K562 (cell line): Measurements from ENCODE around the gene AP5Z1. TPM values are rescaled to one million over a fixed set of nuclear protein-coding genes. Genes with fewer than 3 reads are reported as not detected.

Experiments
- ATAC-seq: fragments of 200-7000 bp; cut with Tn5 transposase; 3 replicates; pipeline ENCODE4 v1.9.1; 2020; ENCODE audit warnings: moderate library complexity
- BruUV-seq: library from RNA; stranded (reverse); fragments of 400-500 nt; replicated peaks from 2 replicates; lab custom pipeline; 2021; lab: Mats Ljungman, UMichigan
- CTCF ChIA-PET: fragments of 300-600 bp; formaldehyde crosslinking; extraction: SDS; loops from one replicate; lab custom pipeline; 2021; ENCODE audit warnings: low intra/inter-chr PET ratio; lab: Yijun Ruan, JAX
- POLR2A ChIA-PET: fragments of 300-600, 350-650 bp; sonication (Branson Sonifier 250); formaldehyde crosslinking; extraction: SDS; loops from one replicate; lab custom pipeline; 2021; ENCODE audit warnings: antibody characterized with exemption, inconsistent platforms; lab: Yijun Ruan, JAX
- DNase-seq, 4 experiments: peaks; one replicate each; pipeline versions ENCODE4 v3.0.0 to v3.0.0-alpha.2; 2011 to 2018; ENCODE audit warnings: low spot score in 3 of 4, mixed read lengths in 3 of 4; ENCODE audit errors: extremely low read depth in 1 of 4
- FAIRE-seq: peaks from 2 replicates; lab custom pipeline; 2011; peaks lifted over from hg19 to GRCh38; lab: Jason Lieb, UNC
- H2AFZ ChIP-seq: 2 replicates; pipeline ENCODE4 v1.6.0; 2011; ENCODE audit warnings: low read depth, low read length, control low read depth, inconsistent platforms
- H3K27ac ChIP-seq: fragments of 200-600 bp; 3 replicates; pipeline ENCODE4 v1.8.0; 2011; ENCODE audit warnings: low read depth, mild to moderate bottlenecking, control low read depth, inconsistent platforms, low read length, moderate library complexity, mixed read lengths; ENCODE audit errors: extremely low read depth
- H3K27me3 ChIP-seq, 2 experiments: fragments of 300-600 bp in 1 of 2; 2 replicates in 1 of 2; 3 replicates in 1 of 2; pipeline versions ENCODE4 v1.6.0 to v1.8.0; 2011; ENCODE audit warnings: inconsistent platforms in 2 of 2, low read length in 2 of 2, mild to moderate bottlenecking in 1 of 2, mixed read lengths in 1 of 2, moderate library complexity in 1 of 2; ENCODE audit not compliant: control insufficient read depth in 2 of 2, insufficient read depth in 2 of 2
- H3K36me3 ChIP-seq: fragments of 300-600 bp; 3 replicates; pipeline ENCODE4 v1.8.0; 2011; ENCODE audit warnings: mild to moderate bottlenecking, low read length, inconsistent platforms; ENCODE audit not compliant: control insufficient read depth, insufficient read depth
- H3K4me1 ChIP-seq, 2 experiments: fragments of 200-600 bp in 1 of 2; replicated peaks in 1 of 2; 2 replicates in 1 of 2; 3 replicates in 1 of 2; pipeline versions ENCODE4 v1.5.1 to v1.8.0; 2011; ENCODE audit warnings: inconsistent platforms in 2 of 2, low read length in 2 of 2, mild to moderate bottlenecking in 1 of 2, mixed read lengths in 1 of 2, moderate library complexity in 1 of 2; ENCODE audit not compliant: control insufficient read depth in 2 of 2, insufficient read depth in 2 of 2
- H3K4me2 ChIP-seq: 2 replicates; pipeline ENCODE4 v1.6.1; 2011; ENCODE audit warnings: low read length, control low read depth, inconsistent platforms, mixed read lengths; ENCODE audit not compliant: insufficient read depth
- H3K4me3 ChIP-seq: fragments of 200-600 bp; sonication (generic), shearing (Covaris generic); 2 replicates; pipeline ENCODE4 v1.5.1; 2016; ENCODE audit warnings: control low read depth, inconsistent platforms
- H3K79me2 ChIP-seq: fragments of 200-600 bp; 3 replicates; pipeline ENCODE4 v1.8.0; 2011; ENCODE audit warnings: low read length, inconsistent platforms; ENCODE audit not compliant: control insufficient read depth, insufficient read depth
- H3K9ac ChIP-seq, 2 experiments: 2 replicates each; pipeline versions ENCODE4 v1.6.0 to v1.6.1; 2011; ENCODE audit warnings: low read depth in 2 of 2, low read length in 2 of 2, control low read depth in 1 of 2, inconsistent platforms in 1 of 2, mild to moderate bottlenecking in 1 of 2, mixed read lengths in 1 of 2; ENCODE audit not compliant: insufficient read depth in 1 of 2
- H3K9me1 ChIP-seq: one replicate; pipeline ENCODE4 v1.6.0; 2011; ENCODE audit warnings: inconsistent platforms, mild to moderate bottlenecking, low read length, moderate library complexity; ENCODE audit not compliant: control insufficient read depth, insufficient read depth
- H3K9me3 ChIP-seq: replicated peaks from 2 replicates; pipeline ENCODE4 v1.5.1; 2011; ENCODE audit warnings: low read depth, low read length, inconsistent platforms; ENCODE audit not compliant: control insufficient read depth, insufficient read depth
- H4K20me1 ChIP-seq: replicated peaks from 2 replicates; pipeline ENCODE4 v1.6.1; 2011; ENCODE audit warnings: low read length, inconsistent platforms, mixed read lengths; ENCODE audit not compliant: control insufficient read depth, insufficient read depth
- ADNP ChIP-seq: fragments of 200-800 bp; sonication (Bioruptor generic); IDR thresholded peaks from 2 replicates; pipeline ENCODE4 v1.6.1; 2016; ENCODE audit warnings: missing genetic modification characterization, missing compliant biosample characterization
- ELF2 ChIP-seq: fragments of 250-450 bp; sonication (Bioruptor Pico); IDR thresholded peaks from 2 replicates; pipeline ENCODE4 v1.5.0; 2021; ENCODE audit warnings: mild to moderate bottlenecking
- GTF3C2 ChIP-seq: IDR thresholded peaks from 3 replicates; pipeline ENCODE4 v1.6.1; 2011; ENCODE audit warnings: borderline replicate concordance, mild to moderate bottlenecking, moderate library complexity; ENCODE audit not compliant: insufficient read length; ENCODE audit errors: extremely low read depth
- KLF6 ChIP-seq: fragments of 250-450 bp; sonication (Bioruptor Pico); IDR thresholded peaks from 2 replicates; pipeline ENCODE4 v1.4.0; 2020; ENCODE audit warnings: mild to moderate bottlenecking, moderate library complexity, borderline replicate concordance
- MCM3 ChIP-seq: fragments of 450-650 bp; IDR thresholded peaks from 2 replicates; pipeline ENCODE4 v1.6.1; 2016
- MYNN ChIP-seq, 2 experiments: sonication (generic); formaldehyde crosslinking in 1 of 2; IDR thresholded peaks; 2 replicates each; pipeline versions ENCODE4 v1.5.0 to v1.6.1; 2016 to 2020; ENCODE audit warnings: antibody characterized with exemption in 1 of 2, missing genetic modification reagents in 1 of 2
- PCBP2 ChIP-seq: fragments of 200-400 bp; formaldehyde crosslinking; IDR thresholded peaks from 2 replicates; pipeline ENCODE4 v1.6.1; 2018; ENCODE audit warnings: low read length, low read depth, mild to moderate bottlenecking, moderate library complexity; ENCODE audit not compliant: poor library complexity, severe bottlenecking
- RBM34 ChIP-seq: fragments of 200-400 bp; formaldehyde crosslinking; IDR thresholded peaks from 2 replicates; pipeline ENCODE4 v1.6.1; 2018; ENCODE audit warnings: low read length, borderline replicate concordance; ENCODE audit not compliant: insufficient read depth
- SIN3B ChIP-seq: fragments of 450-650 bp; IDR thresholded peaks from 2 replicates; pipeline ENCODE4 v1.6.1; 2017; ENCODE audit warnings: low read depth, mild to moderate bottlenecking, moderate library complexity
- ZC3H8 ChIP-seq: fragments of 450-650 bp; IDR thresholded peaks from 2 replicates; pipeline ENCODE4 v1.6.1; 2017
- WGBS: fragments of 100-300 bp; shearing (Covaris generic); methylation state at CpG from one replicate; pipeline ENCODE4 v1.1.6; 2016; ENCODE audit warnings: low coverage, mixed read lengths; ENCODE audit not compliant: insufficient coverage; ENCODE audit errors: missing lambda C conversion rate; 5-methylcytosine and 5-hydroxymethylcytosine counted together
- in situ Hi-C: fragments of 300-500 bp; cut with MboI; formaldehyde crosslinking; loops from 4 replicates; pipeline ENCODE4 v1.15.0; 2018; ENCODE audit warnings: inconsistent platforms, mixed read lengths
- intact Hi-C: fragments of 100-400 bp; cut with micrococcal nuclease; formaldehyde crosslinking; loops from 2 replicates; pipeline ENCODE4 v1.14.2; 2022
- polyA plus RNA-seq, 8 experiments: library from polyadenylated mRNA; depleted of rRNA in 4 of 8; stranded (reverse) in 5 of 8; unstranded in 3 of 8; fragments of >200 nt; fragmentation: Nextera tagmentation in 2 of 8; fragmentation: Illumina TruSeq in 1 of 8; extraction: Ambion mirVana in 2 of 8; extraction: Trizol in 1 of 8; gene quantifications; 2 replicates each; pipeline versions ENCODE4 v1.2.1 to v1.2.3, GENCODE V29; 2011 to 2014; ENCODE audit warnings: inconsistent platforms in 1 of 8, missing spikeins in 1 of 8
- total RNA-seq, 7 experiments: library from RNA; depleted of rRNA in 6 of 7; stranded (reverse); fragments of >200 nt in 6 of 7; fragmentation: Illumina TruSeq in 2 of 7; extraction: Trizol in 2 of 7; gene quantifications; 2 replicates each; pipeline versions ENCODE4 v1.2.1 to v1.2.3, GENCODE V29; 2011 to 2021; ENCODE audit warnings: low replicate concordance in 1 of 7
- TF ChIP-seq, protein P1 (sequence below): sonication (generic); formaldehyde crosslinking; IDR thresholded peaks from 2 replicates; pipeline ENCODE4 v1.8.0; 2022; ENCODE audit warnings: missing genetic modification reagents, mild to moderate bottlenecking, borderline replicate concordance
- TF ChIP-seq, protein P2 (sequence below): fragments of 250-450 bp; sonication (Bioruptor Pico); IDR thresholded peaks from 2 replicates; pipeline ENCODE4 v1.5.1; 2021; ENCODE audit warnings: mild to moderate bottlenecking

Gene AP5Z1
- total and polyA plus RNA-seq, 9 of the 15 experiments (the other 6 are each of a cell fraction or from before 2014, with no cell fraction given), result 0.06 to 31.1 (median 6.4) TPM

DNA sequence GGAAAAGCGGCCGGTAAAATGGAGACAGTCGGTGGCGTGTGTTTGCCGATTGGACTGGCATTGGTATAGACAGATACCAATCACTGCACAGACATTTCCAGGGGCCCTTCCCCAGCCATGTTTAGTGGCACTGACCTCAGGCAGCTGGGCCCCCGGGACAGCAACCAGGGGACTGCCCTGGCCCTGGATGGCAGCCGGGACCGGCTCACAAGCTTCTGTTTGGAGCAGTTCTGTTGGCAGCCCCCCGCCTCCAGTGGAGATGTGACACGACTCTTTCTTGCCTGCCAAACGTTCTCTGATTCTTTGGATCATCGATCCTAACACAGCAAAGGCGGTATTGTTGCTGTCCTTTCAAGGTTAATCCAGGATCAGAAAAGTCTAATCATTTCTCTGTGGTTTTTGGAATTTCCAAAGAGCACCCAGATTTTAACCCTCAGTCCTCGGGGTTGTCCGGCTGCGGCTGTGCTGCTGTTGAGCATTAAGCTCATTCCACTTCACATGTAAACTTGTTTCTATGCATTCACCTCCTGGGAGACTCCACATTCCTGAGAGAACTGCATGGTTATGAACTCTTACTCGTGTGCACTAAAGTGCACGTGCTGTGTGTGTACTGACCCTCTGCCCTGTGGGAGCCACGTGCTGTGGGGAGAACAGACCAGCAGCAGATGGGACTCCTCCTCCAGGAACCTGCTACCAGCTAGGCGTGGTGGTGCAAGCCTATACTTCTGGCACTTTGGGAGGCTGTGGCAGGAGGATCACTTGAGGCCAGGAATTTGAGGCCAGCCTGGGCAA lies 47.3 kb upstream of the AP5Z1 start:
- FAIRE-seq (no peak), ATAC-seq (no peak), DNase-seq (no peak)
- intact Hi-C loops, result no loop called here
- peaks cover 0 to 39% of the 10 kb centered on the region in 2 experiments; a peak in 3 of 5 replicates for H3K4me1 ChIP-seq
- no peaks in the 10 kb centered on the region for H3K9me3 ChIP-seq
- no peaks in the 10 kb centered on the region for H3K9me1 ChIP-seq
- peaks cover 70% of the 10 kb centered on the region for H3K79me2 ChIP-seq
- no peak overlapping the region for H3K9ac ChIP-seq
- H3K4me2 ChIP-seq, result no peak overlapping the region
- H3K4me3 ChIP-seq, result no peak overlapping the region
- H3K27ac ChIP-seq, result no peak overlapping the region
- CTCF ChIA-PET, result no interaction called here
- no peaks in the 10 kb centered on the region for H3K27me3 ChIP-seq
- H3K36me3 ChIP-seq, result peaks cover 18% of the 10 kb centered on the region; the same call in 2 of the 3 replicates
- no TSS peak for BruUV-seq
- POLR2A ChIA-PET, result no interaction called here
- WGBS, result 86% methylated on average over 17 of the region's 20 CpGs
- peaks cover 23% of the 10 kb centered on the region; the same call in 1 of the 2 replicates for H4K20me1 ChIP-seq
- no peak overlapping the region for H2AFZ ChIP-seq
- in situ Hi-C loops, result no loop called here
- TF ChIP-seq ZC3H8 (no peak), MYNN (IDR thresholded peaks at IDR 0.05) (no peak), MYNN (CRISPR knock-in tag; IDR thresholded peaks at IDR 0.05) (no peak), RBM34 (no peak), ELF2 (no peak), ADNP (tag) (no peak), KLF6 (CRISPR knock-in tag) (no peak), PCBP2 (no peak), GTF3C2 (no peak), SIN3B (no peak), MCM3 (no peak)
- TF ChIP-seq, protein P1, sequence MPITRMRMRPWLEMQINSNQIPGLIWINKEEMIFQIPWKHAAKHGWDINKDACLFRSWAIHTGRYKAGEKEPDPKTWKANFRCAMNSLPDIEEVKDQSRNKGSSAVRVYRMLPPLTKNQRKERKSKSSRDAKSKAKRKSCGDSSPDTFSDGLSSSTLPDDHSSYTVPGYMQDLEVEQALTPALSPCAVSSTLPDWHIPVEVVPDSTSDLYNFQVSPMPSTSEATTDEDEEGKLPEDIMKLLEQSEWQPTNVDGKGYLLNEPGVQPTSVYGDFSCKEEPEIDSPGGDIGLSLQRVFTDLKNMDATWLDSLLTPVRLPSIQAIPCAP, result no peak
- TF ChIP-seq, protein P2, sequence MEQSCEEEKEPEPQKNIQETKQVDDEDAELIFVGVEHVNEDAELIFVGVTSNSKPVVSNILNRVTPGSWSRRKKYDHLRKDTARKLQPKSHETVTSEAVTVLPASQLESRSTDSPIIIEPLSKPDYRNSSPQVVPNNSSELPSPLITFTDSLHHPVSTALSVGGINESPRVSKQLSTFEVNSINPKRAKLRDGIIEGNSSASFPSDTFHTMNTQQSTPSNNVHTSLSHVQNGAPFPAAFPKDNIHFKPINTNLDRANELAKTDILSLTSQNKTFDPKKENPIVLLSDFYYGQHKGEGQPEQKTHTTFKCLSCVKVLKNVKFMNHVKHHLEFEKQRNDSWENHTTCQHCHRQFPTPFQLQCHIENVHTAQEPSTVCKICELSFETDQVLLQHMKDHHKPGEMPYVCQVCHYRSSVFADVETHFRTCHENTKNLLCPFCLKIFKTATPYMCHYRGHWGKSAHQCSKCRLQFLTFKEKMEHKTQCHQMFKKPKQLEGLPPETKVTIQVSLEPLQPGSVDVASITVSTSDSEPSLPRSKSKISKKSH (CRISPR knock-in tag), result no peak
